Endometrial microvascular endothelial cells (primary cell): ENCODE results near the gene PROX2. TPM values are rescaled to one million over a fixed set of nuclear protein-coding genes. Genes with fewer than 3 reads are reported as not detected.

ENCODE experiments used
- in situ Hi-C: cut with HindIII; loops from 2 replicates; pipeline ENCODE4 v1.10.0; 2017; ENCODE audit warnings: low sequenced_read_pairs, low pct_unique_long_range_greater_than_20kb; ENCODE audit errors: inconsistent ontology term
- total RNA-seq: library from RNA; depleted of rRNA; stranded (reverse); fragments of >200 nt; gene quantifications from one replicate; pipeline ENCODE4 v1.2.3, GENCODE V29; 2015; ENCODE audit errors: inconsistent ontology term

Gene PROX2
- total RNA-seq, 1 donor from 2014 or later, result not detected

DNA sequence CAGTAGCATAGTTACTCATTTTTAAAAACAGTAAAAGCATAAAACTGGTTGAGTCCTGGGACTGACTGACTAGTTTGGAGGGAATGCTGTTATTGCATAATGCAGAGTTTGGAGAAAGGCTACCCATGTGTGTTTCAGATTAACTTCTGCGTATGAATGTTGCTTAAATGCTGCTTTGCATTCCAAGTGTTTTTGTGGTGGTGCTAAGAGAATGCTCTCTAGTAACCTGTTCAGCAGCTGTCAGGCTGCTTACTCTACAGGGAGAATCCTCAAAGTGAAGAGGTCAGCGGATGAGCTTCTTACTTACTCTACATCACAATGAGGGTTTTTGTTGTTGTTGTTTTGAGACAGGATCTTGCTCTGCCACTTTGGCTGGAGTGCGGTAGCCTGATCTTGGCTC, 10.1 kb upstream of the PROX2 start:
- in situ Hi-C loops, result no loop called here

- in situ Hi-C loops, result no loop called here
These were observed 6.4 kb upstream of the PROX2 start for GRCh38 chr14:74882103-74882920.

- in situ Hi-C loops, result no loop called here
These were observed 5.6 kb upstream of the PROX2 start, which contains the start of gene DLST for GRCh38 chr14:74881431-74882102. DLST (plus strand) TSS chr14:74881916; CDS start chr14:74881954, 38 bp downstream.

- in situ Hi-C loops, result no loop called here
These were observed 3.7 kb upstream of the PROX2 start for GRCh38 chr14:74879427-74880182.

DNA sequence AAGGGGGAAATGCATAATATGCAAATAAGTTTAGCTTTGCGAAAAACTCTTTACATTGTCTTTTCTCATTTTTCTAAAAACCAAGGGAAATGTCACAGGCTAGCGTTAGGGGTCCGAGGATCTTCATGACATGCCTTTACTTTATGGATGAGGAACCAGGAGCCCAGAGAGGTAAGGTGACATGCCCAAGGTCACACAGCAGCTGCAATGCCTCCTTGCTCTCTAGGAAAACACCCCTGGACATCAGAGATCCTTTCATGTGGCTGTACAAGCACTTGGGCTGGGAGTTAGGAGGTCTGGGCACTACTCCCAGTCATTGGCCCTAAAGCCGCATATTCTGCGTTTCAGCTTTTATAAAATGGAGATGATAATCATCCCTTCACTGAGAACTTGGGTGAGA, 741 bp downstream of the PROX2 start:
- in situ Hi-C loops, result no loop called here

GRCh38 chr14:74871819-74872218, 4.1 kb downstream of the PROX2 start:
- in situ Hi-C loops, result loop anchor here (25.0 kb wide), 1 partner anchor 210 kb away; no protein-coding TSS in a partner anchor

DNA sequence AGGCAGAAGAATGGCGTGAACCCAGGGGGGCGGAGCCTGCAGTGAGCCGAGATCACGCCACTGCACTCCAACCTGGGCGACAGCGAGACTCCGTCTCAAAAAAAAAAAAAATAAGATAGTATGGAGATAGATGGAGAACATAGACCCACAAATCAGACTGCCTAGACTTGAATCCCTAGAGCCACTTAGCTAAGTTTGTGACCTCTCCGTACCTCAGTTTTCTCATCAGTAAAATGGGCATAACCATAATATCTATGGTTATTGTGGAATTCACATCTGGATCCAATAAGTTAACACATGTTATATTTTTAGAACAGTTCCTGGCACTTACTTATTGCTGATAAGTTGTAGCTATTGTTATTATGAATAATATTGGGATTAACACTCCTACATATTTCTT, 7.2 kb downstream of the PROX2 start:
- in situ Hi-C loops, result loop anchor here (25.0 kb wide), 1 partner anchor 206 kb away; no protein-coding TSS in a partner anchor

DNA sequence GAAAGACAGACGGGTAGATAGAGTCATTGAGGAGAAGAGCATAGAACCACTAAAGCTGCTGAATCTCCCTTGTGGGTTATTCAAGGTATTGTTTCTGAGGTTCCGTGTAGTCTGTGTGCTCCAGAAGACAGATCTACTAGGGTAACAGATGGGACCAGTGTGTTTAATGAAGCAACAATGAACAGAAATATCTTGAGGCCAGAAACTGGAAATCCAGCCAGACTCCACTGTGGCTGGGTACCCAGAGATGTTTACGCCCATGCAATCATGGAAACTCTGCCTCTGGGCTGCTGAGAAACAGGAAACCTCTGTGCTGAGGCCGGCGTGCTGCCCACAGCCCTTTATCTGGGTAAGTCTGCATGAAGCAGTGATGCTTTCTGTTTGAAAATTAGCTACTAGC, 8.3 kb downstream of the PROX2 start:
- in situ Hi-C loops, result loop anchor here (25.0 kb wide), 1 partner anchor 205 kb away; no protein-coding TSS in a partner anchor

DNA sequence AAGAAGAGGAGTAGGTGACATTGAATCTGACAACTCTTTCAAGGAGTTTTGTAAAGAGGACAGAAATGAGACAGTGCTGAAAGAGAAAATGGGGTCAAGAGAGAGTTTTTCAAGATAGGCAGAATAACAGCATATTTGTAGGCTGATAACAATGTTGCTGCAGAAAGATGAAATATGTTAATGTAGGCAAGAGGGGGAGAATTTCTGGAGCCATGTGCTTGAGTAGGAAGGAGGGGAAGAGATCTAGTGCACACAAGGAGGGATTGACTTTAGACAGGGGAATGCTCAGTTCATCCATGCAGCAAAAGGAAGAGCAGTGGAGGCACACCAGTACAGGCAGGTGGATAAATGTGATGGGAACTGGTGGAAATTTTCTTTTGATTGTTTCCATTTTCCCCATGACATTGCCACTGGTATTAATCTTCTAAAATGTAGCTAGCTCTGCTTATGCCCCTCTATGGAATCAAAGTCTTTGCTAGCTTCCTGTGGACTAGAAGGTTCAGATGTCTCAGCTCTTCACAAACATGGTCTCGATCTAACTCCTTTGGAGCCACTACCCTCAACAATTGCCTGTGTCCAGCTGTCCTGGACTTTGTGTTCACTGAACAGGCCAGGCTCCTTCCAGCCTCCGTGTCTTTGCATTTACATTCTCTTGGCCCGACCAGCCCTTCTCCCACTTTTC, 9.1 kb downstream of the PROX2 start:
- in situ Hi-C loops, result loop anchor here (25.0 kb wide), 1 partner anchor 205 kb away; no protein-coding TSS in a partner anchor

- in situ Hi-C loops, result loop anchor here (25.0 kb wide), 1 partner anchor 203 kb away; no protein-coding TSS in a partner anchor
These were observed 10.8 kb downstream of the PROX2 start for GRCh38 chr14:74865156-74865555.

GRCh38 chr14:74864198-74864597, 11.7 kb downstream of the PROX2 start:
- in situ Hi-C loops, result loop anchor here (25.0 kb wide), 1 partner anchor 202 kb away; no protein-coding TSS in a partner anchor

DNA sequence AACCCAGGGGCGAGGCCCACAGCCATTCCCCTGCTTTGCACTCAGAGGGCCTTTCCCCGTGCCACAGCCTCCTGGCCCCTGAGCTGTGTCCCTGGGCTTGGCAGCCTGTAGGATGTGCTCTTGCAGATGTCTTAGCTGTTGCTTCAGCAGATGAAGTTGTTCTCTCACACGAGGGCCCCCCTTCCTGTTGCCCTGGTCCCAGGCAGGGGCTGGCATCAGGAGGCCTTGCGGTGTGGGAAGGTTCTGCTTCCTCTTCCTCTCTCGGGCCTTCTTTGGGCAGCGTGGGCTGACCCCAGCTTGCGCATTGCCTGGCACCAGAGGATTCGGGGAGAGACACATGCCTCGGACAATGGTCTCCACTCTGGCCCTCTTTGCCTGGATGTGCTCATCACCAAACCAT, 12.7 kb downstream of the PROX2 start:
- in situ Hi-C loops, result loop anchor here (25.0 kb wide), 1 partner anchor 201 kb away; no protein-coding TSS in a partner anchor

DNA sequence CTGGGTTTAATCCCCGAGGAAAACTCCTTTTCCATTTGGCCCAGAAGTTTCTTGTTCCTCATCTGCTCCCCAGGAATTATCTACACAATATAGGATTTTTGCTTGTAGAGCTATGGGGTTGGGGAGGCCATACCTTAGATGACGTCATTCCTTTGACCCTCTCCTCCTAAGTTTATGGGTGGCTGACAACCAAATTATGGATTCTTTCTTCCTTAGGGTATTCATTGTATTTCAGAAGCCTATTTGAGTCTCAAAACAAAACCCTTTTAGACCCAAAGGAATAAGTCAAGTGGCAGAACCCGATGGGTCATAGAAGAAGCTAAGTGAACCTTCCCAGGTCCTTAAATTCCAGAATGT, 14.2 kb downstream of the PROX2 start:
- in situ Hi-C loops, result loop anchor here (25.0 kb wide), 1 partner anchor 199 kb away; no protein-coding TSS in a partner anchor

- in situ Hi-C loops, result loop anchor here (25.0 kb wide), 1 partner anchor 199 kb away; no protein-coding TSS in a partner anchor
These were observed 14.8 kb downstream of the PROX2 start for GRCh38 chr14:74860899-74861733.

- in situ Hi-C loops, result loop anchor here (25.0 kb wide), 1 partner anchor 198 kb away; no protein-coding TSS in a partner anchor
These were observed 16.0 kb downstream of the PROX2 start for GRCh38 chr14:74859757-74860552.

GRCh38 chr14:74858022-74858421, 17.9 kb downstream of the PROX2 start:
- in situ Hi-C loops, result loop anchor here (25.0 kb wide), 1 partner anchor 196 kb away; no protein-coding TSS in a partner anchor

DNA sequence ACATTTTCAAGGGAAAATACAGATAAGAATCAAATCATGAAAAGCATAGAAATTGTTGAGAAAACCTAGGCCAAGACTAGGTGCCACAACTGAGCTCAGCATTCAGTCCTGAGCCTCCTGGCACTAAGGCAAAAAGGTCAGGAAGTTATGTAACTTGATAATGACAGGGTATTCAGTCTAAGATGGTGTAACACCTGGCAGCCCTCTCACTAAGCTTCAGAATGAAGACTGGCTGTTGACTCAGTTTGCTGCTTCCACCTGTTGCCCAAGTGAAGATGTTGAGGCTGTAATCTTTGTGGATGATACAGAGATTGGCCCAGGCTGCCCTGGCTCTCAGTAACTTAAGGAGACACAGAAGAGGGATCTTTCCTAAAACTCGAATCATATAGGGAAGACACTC, 19.6 kb downstream of the PROX2 start:
- in situ Hi-C loops, result loop anchor here (25.0 kb wide), 1 partner anchor 194 kb away; no protein-coding TSS in a partner anchor
